B cell (primary cell): ENCODE data around the gene HOXB6. TPM values are rescaled to one million over a fixed set of nuclear protein-coding genes. Genes with fewer than 3 reads are reported as not detected.

Experiments used
- ATAC-seq: fragments of 200-7000 bp; cut with Tn5 transposase; one replicate; pipeline ENCODE4 v1.10.0; 2021; ENCODE audit warnings: low read depth, mild to moderate bottlenecking, moderate number of reproducible peaks, moderate library complexity
- CTCF ChIA-PET: fragments of 350-600 bp; sonication (Branson Sonifier 250); formaldehyde crosslinking; loops from one replicate; lab custom pipeline; 2021; ENCODE audit warnings: antibody characterized with exemption, inconsistent platforms; lab: Charles Lee
- POLR2A ChIA-PET: fragments of 350-600 bp; sonication (Branson Sonifier 250); formaldehyde crosslinking; loops from one replicate; lab custom pipeline; 2021; ENCODE audit warnings: antibody characterized with exemption; lab: Charles Lee
- DNase-seq: peaks from one replicate; pipeline ENCODE4 v3.0.0; 2013
- H2AFZ ChIP-seq: 2 replicates; pipeline ENCODE4 v1.6.1; 2012; ENCODE audit warnings: mild to moderate bottlenecking, low read depth, low read length; ENCODE audit not compliant: insufficient read depth, poor library complexity, severe bottlenecking
- H3K27ac ChIP-seq, 2 donors: 1 replicate in 1 of 2; 2 replicates in 1 of 2; pipeline ENCODE4 v1.5.1; 2012 to 2013; ENCODE audit warnings: low read length in 2 of 2, mild to moderate bottlenecking in 2 of 2, moderate library complexity in 1 of 2
- H3K27me3 ChIP-seq, 4 experiments: fragments of 200-600 bp in 1 of 4; sonication (generic) in 1 of 4; replicated peaks in 1 of 4; 1 replicate in 2 of 4; 2 replicates in 2 of 4; pipeline versions ENCODE4 v1.6.1 to v1.7.0; 2013 to 2016; ENCODE audit warnings: low read length in 3 of 4, mild to moderate bottlenecking in 2 of 4, mixed read lengths in 1 of 4, moderate library complexity in 1 of 4; ENCODE audit not compliant: insufficient read depth in 4 of 4, control insufficient read depth in 3 of 4; ENCODE audit errors: control extremely low read depth in 1 of 4
- H3K36me3 ChIP-seq, 2 experiments: replicated peaks in 1 of 2; 1 replicate in 1 of 2; 2 replicates in 1 of 2; pipeline versions ENCODE4 v1.6.1 to v1.7.1; 2013; ENCODE audit warnings: low read length in 1 of 2; ENCODE audit not compliant: insufficient read depth in 2 of 2, control insufficient read depth in 1 of 2; ENCODE audit errors: control extremely low read depth in 1 of 2, extremely low read depth in 1 of 2
- H3K4me1 ChIP-seq, 2 donors: fragments of 200-600 bp in 1 of 2; sonication (generic) in 1 of 2; 1 replicate in 1 of 2; 2 replicates in 1 of 2; pipeline versions ENCODE4 v1.5.1 to v1.6.1; 2013 to 2017; ENCODE audit warnings: low read length in 2 of 2; ENCODE audit not compliant: control insufficient read depth in 2 of 2, insufficient read depth in 2 of 2
- H3K4me2 ChIP-seq: replicated peaks from 2 replicates; pipeline ENCODE3; 2012; ENCODE audit warnings: mild to moderate bottlenecking, low read depth, low read length; ENCODE audit not compliant: poor library complexity, severe bottlenecking
- H3K4me3 ChIP-seq, 5 experiments: fragments of 200-600 bp in 1 of 5; sonication (generic) in 1 of 5; 1 replicate in 3 of 5; 2 replicates in 2 of 5; pipeline versions ENCODE4 v1.5.1 to v1.7.0; 2011 to 2016; ENCODE audit warnings: low read length in 4 of 5, mild to moderate bottlenecking in 4 of 5, low read depth in 2 of 5, control low read depth in 1 of 5, moderate library complexity in 1 of 5; ENCODE audit not compliant: insufficient read depth in 1 of 5; ENCODE audit errors: control extremely low read depth in 1 of 5, extremely low read depth in 1 of 5
- H3K79me2 ChIP-seq: fragments of 200-600 bp; sonication (generic); one replicate; pipeline ENCODE4 v1.6.0; 2016; ENCODE audit warnings: low read length; ENCODE audit not compliant: control insufficient read depth, insufficient read depth
- H3K9ac ChIP-seq: fragments of 200-600 bp; sonication (generic); 2 replicates; pipeline ENCODE4 v1.6.1; 2017; ENCODE audit warnings: mild to moderate bottlenecking, low read length, moderate library complexity
- H3K9me3 ChIP-seq, 3 donors: one replicate each; pipeline versions ENCODE4 v1.6.1 to v1.7.1; 2013; ENCODE audit warnings: low read length in 2 of 3; ENCODE audit not compliant: control insufficient read depth in 2 of 3, insufficient read depth in 1 of 3; ENCODE audit errors: control extremely low read depth in 1 of 3
- H4K20me1 ChIP-seq: 2 replicates; pipeline ENCODE4 v1.6.0; 2012; ENCODE audit warnings: mild to moderate bottlenecking, low read length; ENCODE audit not compliant: insufficient read depth, control insufficient read depth, poor library complexity, severe bottlenecking
- H3K27ac Mint-ChIP-seq: one replicate; pipeline ENCODE4 v1.8.0; 2021; ENCODE audit warnings: mixed read lengths
- H3K27me3 Mint-ChIP-seq: one replicate; pipeline ENCODE4 v1.8.0; 2021; ENCODE audit warnings: mixed read lengths
- H3K4me1 Mint-ChIP-seq: one replicate; pipeline ENCODE4 v1.8.0; 2021; ENCODE audit warnings: mixed read lengths
- H3K4me3 Mint-ChIP-seq: one replicate; pipeline ENCODE4 v1.8.0; 2021; ENCODE audit warnings: mixed read lengths
- H3K9me3 Mint-ChIP-seq: one replicate; pipeline ENCODE4 v1.8.0; 2022; ENCODE audit warnings: mixed read lengths; ENCODE audit not compliant: insufficient read depth
- EZH2 ChIP-seq: IDR thresholded peaks from 2 replicates; pipeline ENCODE4 v1.6.1; 2012; ENCODE audit warnings: borderline replicate concordance, low read depth, mild to moderate bottlenecking, moderate library complexity, low read length; ENCODE audit not compliant: insufficient read depth, poor library complexity, severe bottlenecking
- WGBS: methylation state at CpG from one replicate; pipeline ENCODE4 v1.1.5; 2013; ENCODE audit warnings: missing lambda C conversion rate; ENCODE audit not compliant: insufficient coverage; 5-methylcytosine and 5-hydroxymethylcytosine counted together
- intact Hi-C: fragments of 100-400 bp; cut with micrococcal nuclease; formaldehyde crosslinking; loops from one replicate; pipeline ENCODE4 v1.10.0; 2022
- polyA plus RNA-seq: library from polyadenylated mRNA; depleted of rRNA; stranded (reverse); fragments of >200 nt; gene quantifications from 2 replicates; pipeline ENCODE4 v1.2.3, GENCODE V29; 2012
- total RNA-seq, 2 donors: library from RNA; stranded (reverse); fragments of 120-200 nt in 1 of 2; gene quantifications; 1 replicate in 1 of 2; 2 replicates in 1 of 2; pipeline versions ENCODE4 v1.2.3 to v1.2.4, GENCODE V29; 2013 to 2022
- TF ChIP-seq, protein P1 (sequence below): fragments of 200-600 bp; IDR thresholded peaks from one replicate; pipeline ENCODE4 v1.8.0; 2022; ENCODE audit warnings: antibody characterized with exemption, mild to moderate bottlenecking

HOXB6 gene
- total and polyA plus RNA-seq, 2 donors (not counting 1 experiment from before 2014, with no cell fraction given): 0.10 TPM; not detected in 1

DNA sequence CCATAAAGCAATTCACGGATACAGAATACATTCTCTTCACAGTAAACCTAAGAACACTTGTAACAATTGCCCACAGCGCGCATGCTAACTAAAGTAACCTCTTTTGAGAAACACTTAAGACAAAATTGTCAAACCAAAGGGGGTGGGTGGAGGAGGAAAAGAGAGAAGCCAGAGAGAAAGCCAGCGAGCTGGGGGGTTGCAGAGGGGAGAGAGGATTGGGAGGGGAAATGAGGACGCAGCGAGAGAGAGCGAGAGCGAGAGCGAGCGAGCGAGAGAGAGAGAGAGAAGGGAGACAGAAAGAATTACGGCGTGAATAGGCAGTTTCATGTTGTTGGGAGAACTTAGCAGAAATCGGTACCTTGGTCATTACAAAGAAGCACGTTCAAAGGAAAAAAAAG is 7.7 kb upstream of the HOXB6 start:
- H3K4me2 ChIP-seq: peak overlapping the region; percentile 100
- Mint-ChIP-seq H3K4me3 (peak overlapping the region; percentile 92), H3K27ac (peak overlapping the region; percentile 57), H3K9me3 (no peaks in the 10 kb centered on the region), H3K27me3 (peaks cover 72% of the 10 kb centered on the region), H3K4me1 (peaks cover 47% of the 10 kb centered on the region)
- ChIA-PET CTCF (interaction anchor here (0.6 to 1.8 kb wide), 12 partner anchors 10 to 350 kb away, joined by 3 to 11 read pairs (median 4); partner anchors contain the start of gene HOXB9), POLR2A (interaction anchor here (0.5 to 1.0 kb wide), 3 partner anchors 12 to 239 kb away, joined by 3 to 10 read pairs (median 4); no protein-coding TSS in a partner anchor)
- TF ChIP-seq, protein P1, sequence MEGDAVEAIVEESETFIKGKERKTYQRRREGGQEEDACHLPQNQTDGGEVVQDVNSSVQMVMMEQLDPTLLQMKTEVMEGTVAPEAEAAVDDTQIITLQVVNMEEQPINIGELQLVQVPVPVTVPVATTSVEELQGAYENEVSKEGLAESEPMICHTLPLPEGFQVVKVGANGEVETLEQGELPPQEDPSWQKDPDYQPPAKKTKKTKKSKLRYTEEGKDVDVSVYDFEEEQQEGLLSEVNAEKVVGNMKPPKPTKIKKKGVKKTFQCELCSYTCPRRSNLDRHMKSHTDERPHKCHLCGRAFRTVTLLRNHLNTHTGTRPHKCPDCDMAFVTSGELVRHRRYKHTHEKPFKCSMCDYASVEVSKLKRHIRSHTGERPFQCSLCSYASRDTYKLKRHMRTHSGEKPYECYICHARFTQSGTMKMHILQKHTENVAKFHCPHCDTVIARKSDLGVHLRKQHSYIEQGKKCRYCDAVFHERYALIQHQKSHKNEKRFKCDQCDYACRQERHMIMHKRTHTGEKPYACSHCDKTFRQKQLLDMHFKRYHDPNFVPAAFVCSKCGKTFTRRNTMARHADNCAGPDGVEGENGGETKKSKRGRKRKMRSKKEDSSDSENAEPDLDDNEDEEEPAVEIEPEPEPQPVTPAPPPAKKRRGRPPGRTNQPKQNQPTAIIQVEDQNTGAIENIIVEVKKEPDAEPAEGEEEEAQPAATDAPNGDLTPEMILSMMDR: no peak
- no peak for TF ChIP-seq EZH2
- H3K36me3 ChIP-seq: no peaks in the 10 kb centered on the region
- peaks cover 0 to 34% (median 0%) of the 10 kb centered on the region in 3 donors for H3K9me3 ChIP-seq
- H3K79me2 ChIP-seq: no peaks in the 10 kb centered on the region
- H2AFZ ChIP-seq: peak overlapping the region; percentile 69
- 2% methylated on average over 9 of the region's 15 CpGs for WGBS
- intact Hi-C loops: loop anchor here (5.0 kb wide), 1 partner anchor 35 kb away; the partner anchor contains the start of gene HOXB4
- H3K27ac ChIP-seq: no peak overlapping the region
- peaks cover 53 to 74% of the 10 kb centered on the region in 2 donors for H3K4me1 ChIP-seq
- peak overlapping the region; percentile 59 for H3K9ac ChIP-seq
- no peaks in the 10 kb centered on the region for H4K20me1 ChIP-seq
- H3K4me3 ChIP-seq: peak overlapping the region in 3 of 5 experiments; percentile 31 to 96 (median 38)
- DNase-seq: no peak
- peaks cover 0 to 90% (median 67%) of the 10 kb centered on the region in 4 experiments for H3K27me3 ChIP-seq
- ATAC-seq: no peak
